K562 (cell line): ENCODE measurements around the gene SLC4A3. TPM values are rescaled to one million over a fixed set of nuclear protein-coding genes. Genes with fewer than 3 reads are reported as not detected.
A peak's percentile ranks its signal among the peaks of the same experiment; 100 is the strongest.

Experiments used
- CTCF ChIP-seq, 3 experiments: IDR thresholded peaks in 2 of 3; conservative IDR thresholded peaks in 1 of 3; 2 replicates each; pipeline ENCODE4 v1.5.1; 2011 to 2012; ENCODE audit warnings: low read length in 3 of 3, mild to moderate bottlenecking in 3 of 3, control low read depth in 2 of 3, improper control_type of control experiment in 1 of 3, inconsistent platforms in 1 of 3, low read depth in 1 of 3, mixed read lengths in 1 of 3, moderate library complexity in 1 of 3; ENCODE audit not compliant: insufficient read depth in 2 of 3
- ELF2 ChIP-seq: fragments of 250-450 bp; sonication (Bioruptor Pico); IDR thresholded peaks from 2 replicates; pipeline ENCODE4 v1.5.0; 2021; ENCODE audit warnings: mild to moderate bottlenecking
- IRF2 ChIP-seq: sonication (generic); formaldehyde crosslinking; IDR thresholded peaks from 2 replicates; pipeline ENCODE4 v1.8.1; 2022; ENCODE audit warnings: mild to moderate bottlenecking, missing genetic modification reagents
- MAFF ChIP-seq: IDR thresholded peaks from 2 replicates; pipeline ENCODE4 v1.6.1; 2012; ENCODE audit warnings: low read length, improper control_type of control experiment
- MXD1 ChIP-seq: fragments of 250-450 bp; sonication (Bioruptor Pico); IDR thresholded peaks from 2 replicates; pipeline ENCODE4 v1.8.0; 2021; ENCODE audit warnings: borderline replicate concordance, mild to moderate bottlenecking, moderate library complexity; ENCODE audit not compliant: poor library complexity, severe bottlenecking
- NRF1 ChIP-seq, 2 experiments: fragments of 450-650 bp; IDR thresholded peaks in 1 of 2; conservative IDR thresholded peaks in 1 of 2; 2 replicates each; pipeline ENCODE4 v1.6.1; 2014; ENCODE audit warnings: mild to moderate bottlenecking in 2 of 2
- OTX1 ChIP-seq: fragments of 450-650 bp; formaldehyde crosslinking; IDR thresholded peaks from 2 replicates; pipeline ENCODE4 v1.4.0; 2022; ENCODE audit warnings: mild to moderate bottlenecking
- SAFB2 ChIP-seq: fragments of 200-400 bp; formaldehyde crosslinking; IDR thresholded peaks from 2 replicates; pipeline ENCODE4 v1.6.1; 2018; ENCODE audit warnings: borderline replicate concordance, low read length, low read depth, moderate library complexity; ENCODE audit not compliant: severe bottlenecking
- SMAD1 ChIP-seq: fragments of 150-350 bp; IDR thresholded peaks from 2 replicates; pipeline ENCODE4 v1.6.1; 2014; ENCODE audit warnings: low read length, low read depth; ENCODE audit not compliant: partially characterized antibody
- SNRNP70 ChIP-seq: fragments of 200-400 bp; formaldehyde crosslinking; optimal IDR thresholded peaks from 2 replicates; pipeline ENCODE3; 2017; ENCODE audit warnings: low read depth, low read length
- STAT5A ChIP-seq: IDR thresholded peaks from 2 replicates; pipeline ENCODE4 v1.6.1; 2012; ENCODE audit warnings: low read length, inconsistent platforms, borderline replicate concordance
- TSHZ1 ChIP-seq: fragments of 250-450 bp; sonication (Bioruptor Pico); IDR thresholded peaks from 2 replicates; pipeline ENCODE4 v1.4.0; 2020; ENCODE audit warnings: mild to moderate bottlenecking, moderate library complexity
- ZNF384 ChIP-seq: IDR thresholded peaks from 2 replicates; pipeline ENCODE4 v1.6.1; 2012; ENCODE audit warnings: low read depth, low read length, improper control_type of control experiment
- polyA plus RNA-seq, 8 experiments: library from polyadenylated mRNA; depleted of rRNA in 4 of 8; stranded (reverse) in 5 of 8; unstranded in 3 of 8; fragments of >200 nt; fragmentation: Nextera tagmentation in 2 of 8; fragmentation: Illumina TruSeq in 1 of 8; extraction: Ambion mirVana in 2 of 8; extraction: Trizol in 1 of 8; gene quantifications; 2 replicates each; pipeline versions ENCODE4 v1.2.1 to v1.2.3, GENCODE V29; 2011 to 2014; ENCODE audit warnings: inconsistent platforms in 1 of 8, missing spikeins in 1 of 8
- total RNA-seq, 7 experiments: library from RNA; depleted of rRNA in 6 of 7; stranded (reverse); fragments of >200 nt in 6 of 7; fragmentation: Illumina TruSeq in 2 of 7; extraction: Trizol in 2 of 7; gene quantifications; 2 replicates each; pipeline versions ENCODE4 v1.2.1 to v1.2.3, GENCODE V29; 2011 to 2021; ENCODE audit warnings: low replicate concordance in 1 of 7
- TF ChIP-seq, protein P1 (sequence below): fragments of 450-650 bp; IDR thresholded peaks from 2 replicates; pipeline ENCODE4 v1.7.1; 2018; ENCODE audit warnings: mild to moderate bottlenecking, low read depth; ENCODE audit not compliant: partially characterized antibody
- TF ChIP-seq, protein P2 (sequence below): sonication (generic); formaldehyde crosslinking; IDR thresholded peaks from 2 replicates; pipeline ENCODE4 v1.8.1; 2023; ENCODE audit warnings: mild to moderate bottlenecking, missing genetic modification reagents

Gene SLC4A3
- total and polyA plus RNA-seq, 9 of the 15 experiments (the other 6 are each of a cell fraction or from before 2014, with no cell fraction given) = 0.04 to 0.31 (median 0.16) TPM; not detected in 5

DNA sequence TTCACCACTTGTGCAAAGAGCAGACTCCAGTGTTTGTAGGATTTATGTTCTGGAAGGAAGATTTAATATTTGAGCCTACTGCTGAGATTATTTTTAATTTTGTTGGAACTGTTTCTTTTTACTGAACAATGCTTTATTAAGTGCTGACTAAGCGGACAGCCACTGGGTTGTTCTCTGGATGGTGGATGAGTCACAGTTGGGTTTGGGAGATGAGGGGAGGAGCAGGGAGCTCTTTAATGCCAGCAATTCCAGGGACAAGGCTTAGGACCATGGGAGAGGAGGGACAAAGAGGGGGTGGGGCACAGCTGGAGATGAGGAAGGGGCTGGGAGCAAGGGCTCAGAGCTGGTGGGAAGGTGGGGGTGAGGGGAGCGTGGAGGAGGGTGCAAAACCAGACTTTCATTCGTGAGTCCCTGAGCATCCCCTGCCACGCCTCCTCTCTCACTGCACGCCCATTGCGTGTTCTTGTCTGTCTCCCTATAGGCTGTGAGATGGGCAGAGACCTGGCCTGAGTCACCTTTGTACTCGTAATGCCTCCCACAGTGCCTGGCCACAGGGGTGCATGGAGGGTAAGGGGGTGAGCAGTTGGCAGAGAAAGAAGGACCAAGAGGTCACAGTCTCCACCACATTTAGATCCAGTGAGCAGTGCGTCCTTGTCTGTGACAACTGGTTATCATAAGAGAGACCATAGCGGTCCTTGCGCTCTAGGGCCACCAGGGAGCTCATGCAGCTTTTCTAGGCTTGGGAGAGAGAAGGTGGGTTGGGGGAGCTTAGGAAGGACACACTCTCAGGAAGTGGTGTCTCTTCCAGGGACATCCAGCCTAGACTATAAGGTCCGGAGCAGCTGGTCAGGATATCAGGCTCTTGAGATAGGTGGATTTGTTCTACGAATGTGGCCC lies 18.4 kb downstream of the SLC4A3 start (continued):
- TF ChIP-seq CTCF (IDR thresholded peaks at IDR 0.05 in 2 of 3, conservative IDR thresholded peaks at IDR 0.05 in 1 of 3; ENCODE audit: insufficient read depth in 2 of 3, low read depth in 1 of 3, low read length in 3 of 3) (peak in 1 of 3 experiments; percentile 15; a peak in 1 of 6 replicates), STAT5A (no peak), SNRNP70 (no peak), SAFB2 (no peak), MXD1 (CRISPR knock-in tag) (no peak), ZNF384 (peak; percentile 54; the same call in 1 of the 2 replicates), OTX1 (CRISPR knock-in tag) (no peak), ELF2 (CRISPR knock-in tag) (no peak), TSHZ1 (CRISPR knock-in tag) (no peak), IRF2 (CRISPR knock-in tag) (no peak), MAFF (peak; percentile 90), NRF1 (conservative IDR thresholded peaks at IDR 0.05 in 1 of 2, IDR thresholded peaks at IDR 0.05 in 1 of 2) (no peak), SMAD1 (no peak)
- TF ChIP-seq, protein P1, sequence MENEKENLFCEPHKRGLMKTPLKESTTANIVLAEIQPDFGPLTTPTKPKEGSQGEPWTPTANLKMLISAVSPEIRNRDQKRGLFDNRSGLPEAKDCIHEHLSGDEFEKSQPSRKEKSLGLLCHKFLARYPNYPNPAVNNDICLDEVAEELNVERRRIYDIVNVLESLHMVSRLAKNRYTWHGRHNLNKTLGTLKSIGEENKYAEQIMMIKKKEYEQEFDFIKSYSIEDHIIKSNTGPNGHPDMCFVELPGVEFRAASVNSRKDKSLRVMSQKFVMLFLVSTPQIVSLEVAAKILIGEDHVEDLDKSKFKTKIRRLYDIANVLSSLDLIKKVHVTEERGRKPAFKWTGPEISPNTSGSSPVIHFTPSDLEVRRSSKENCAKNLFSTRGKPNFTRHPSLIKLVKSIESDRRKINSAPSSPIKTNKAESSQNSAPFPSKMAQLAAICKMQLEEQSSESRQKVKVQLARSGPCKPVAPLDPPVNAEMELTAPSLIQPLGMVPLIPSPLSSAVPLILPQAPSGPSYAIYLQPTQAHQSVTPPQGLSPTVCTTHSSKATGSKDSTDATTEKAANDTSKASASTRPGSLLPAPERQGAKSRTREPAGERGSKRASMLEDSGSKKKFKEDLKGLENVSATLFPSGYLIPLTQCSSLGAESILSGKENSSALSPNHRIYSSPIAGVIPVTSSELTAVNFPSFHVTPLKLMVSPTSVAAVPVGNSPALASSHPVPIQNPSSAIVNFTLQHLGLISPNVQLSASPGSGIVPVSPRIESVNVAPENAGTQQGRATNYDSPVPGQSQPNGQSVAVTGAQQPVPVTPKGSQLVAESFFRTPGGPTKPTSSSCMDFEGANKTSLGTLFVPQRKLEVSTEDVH = no peak
- TF ChIP-seq, protein P2, sequence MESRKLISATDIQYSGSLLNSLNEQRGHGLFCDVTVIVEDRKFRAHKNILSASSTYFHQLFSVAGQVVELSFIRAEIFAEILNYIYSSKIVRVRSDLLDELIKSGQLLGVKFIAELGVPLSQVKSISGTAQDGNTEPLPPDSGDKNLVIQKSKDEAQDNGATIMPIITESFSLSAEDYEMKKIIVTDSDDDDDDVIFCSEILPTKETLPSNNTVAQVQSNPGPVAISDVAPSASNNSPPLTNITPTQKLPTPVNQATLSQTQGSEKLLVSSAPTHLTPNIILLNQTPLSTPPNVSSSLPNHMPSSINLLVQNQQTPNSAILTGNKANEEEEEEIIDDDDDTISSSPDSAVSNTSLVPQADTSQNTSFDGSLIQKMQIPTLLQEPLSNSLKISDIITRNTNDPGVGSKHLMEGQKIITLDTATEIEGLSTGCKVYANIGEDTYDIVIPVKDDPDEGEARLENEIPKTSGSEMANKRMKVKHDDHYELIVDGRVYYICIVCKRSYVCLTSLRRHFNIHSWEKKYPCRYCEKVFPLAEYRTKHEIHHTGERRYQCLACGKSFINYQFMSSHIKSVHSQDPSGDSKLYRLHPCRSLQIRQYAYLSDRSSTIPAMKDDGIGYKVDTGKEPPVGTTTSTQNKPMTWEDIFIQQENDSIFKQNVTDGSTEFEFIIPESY (CRISPR knock-in tag) = peak; percentile 51; the same call in 1 of the 2 replicates
